Vagina (tissue), 2 donors: ENCODE results near the gene FBRSL1.

Source experiments
- POLR2AphosphoS5 ChIP-seq, 2 donors: sonication (generic); formaldehyde crosslinking; IDR thresholded peaks; one replicate each; pipeline ENCODE4 v1.9.0; 2017; ENCODE audit warnings: antibody characterized with exemption in 2 of 2, mild to moderate bottlenecking in 2 of 2, low read depth in 1 of 2; ENCODE audit not compliant: insufficient read depth in 1 of 2
- TF ChIP-seq, protein P1 (sequence below), 3 experiments: fragments of 450-650 bp in 2 of 3; fragments of 200-600 bp in 1 of 3; sonication (generic) in 1 of 3; IDR thresholded peaks; one replicate each; pipeline ENCODE4 v1.5.1; 2017 to 2019; ENCODE audit warnings: antibody characterized with exemption in 3 of 3, mild to moderate bottlenecking in 2 of 3, moderate library complexity in 2 of 3

DNA sequence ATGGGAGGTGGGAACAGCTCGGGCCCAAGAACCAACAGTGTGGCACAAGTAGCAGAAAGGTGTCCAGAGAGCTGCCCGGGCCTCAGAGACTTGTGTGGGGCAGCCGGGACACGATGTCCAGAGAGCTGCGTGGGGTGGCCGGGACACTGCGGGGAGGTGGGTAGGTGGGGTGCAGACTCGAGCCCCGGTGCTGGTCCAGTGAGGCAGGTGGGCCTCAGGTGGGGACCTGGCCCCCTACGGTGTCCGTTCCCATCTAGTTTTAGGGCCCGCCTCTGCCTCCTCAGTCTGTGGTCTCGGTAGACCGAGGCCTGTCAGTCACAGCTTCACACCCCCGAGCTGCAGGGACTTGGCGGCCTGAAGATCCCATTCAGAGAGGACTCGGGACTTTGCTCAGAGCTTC, 6.3 kb upstream of the FBRSL1 start:
- TF ChIP-seq POLR2AphosphoS5 (IDR thresholded peaks at IDR 0.05; ENCODE audit: insufficient read depth in 1 of 2, low read depth in 1 of 2), result no peak
- TF ChIP-seq, protein P1, sequence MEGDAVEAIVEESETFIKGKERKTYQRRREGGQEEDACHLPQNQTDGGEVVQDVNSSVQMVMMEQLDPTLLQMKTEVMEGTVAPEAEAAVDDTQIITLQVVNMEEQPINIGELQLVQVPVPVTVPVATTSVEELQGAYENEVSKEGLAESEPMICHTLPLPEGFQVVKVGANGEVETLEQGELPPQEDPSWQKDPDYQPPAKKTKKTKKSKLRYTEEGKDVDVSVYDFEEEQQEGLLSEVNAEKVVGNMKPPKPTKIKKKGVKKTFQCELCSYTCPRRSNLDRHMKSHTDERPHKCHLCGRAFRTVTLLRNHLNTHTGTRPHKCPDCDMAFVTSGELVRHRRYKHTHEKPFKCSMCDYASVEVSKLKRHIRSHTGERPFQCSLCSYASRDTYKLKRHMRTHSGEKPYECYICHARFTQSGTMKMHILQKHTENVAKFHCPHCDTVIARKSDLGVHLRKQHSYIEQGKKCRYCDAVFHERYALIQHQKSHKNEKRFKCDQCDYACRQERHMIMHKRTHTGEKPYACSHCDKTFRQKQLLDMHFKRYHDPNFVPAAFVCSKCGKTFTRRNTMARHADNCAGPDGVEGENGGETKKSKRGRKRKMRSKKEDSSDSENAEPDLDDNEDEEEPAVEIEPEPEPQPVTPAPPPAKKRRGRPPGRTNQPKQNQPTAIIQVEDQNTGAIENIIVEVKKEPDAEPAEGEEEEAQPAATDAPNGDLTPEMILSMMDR (IDR thresholded peaks at IDR 0.05), result no peak
